ENCODE results near the gene HORMAD1.

The HORMAD1 gene

DNA sequence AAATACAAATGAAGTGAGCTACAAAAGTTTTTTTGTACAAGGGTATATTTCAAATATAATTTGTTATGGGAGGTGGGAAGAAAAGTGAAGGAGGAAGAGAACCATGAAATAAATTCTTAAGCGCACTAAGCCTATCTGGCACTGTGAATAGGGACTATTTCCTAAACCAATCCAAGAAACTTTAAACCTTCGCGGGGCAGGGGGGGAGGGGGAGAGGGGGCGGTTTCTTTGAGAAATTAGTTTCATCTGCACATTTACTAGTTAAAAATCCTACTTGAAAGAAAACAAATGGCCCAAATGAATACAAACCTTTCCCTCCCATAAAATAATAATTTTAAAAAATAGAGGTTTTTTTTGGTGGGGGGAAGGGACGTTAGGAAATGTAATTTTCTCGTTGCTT lies 24.1 kb downstream of the HORMAD1 start:
- DNase-seq (ENCODE audit: extremely low read depth, low read depth): no peak
- TF ChIP-seq, protein P1, sequence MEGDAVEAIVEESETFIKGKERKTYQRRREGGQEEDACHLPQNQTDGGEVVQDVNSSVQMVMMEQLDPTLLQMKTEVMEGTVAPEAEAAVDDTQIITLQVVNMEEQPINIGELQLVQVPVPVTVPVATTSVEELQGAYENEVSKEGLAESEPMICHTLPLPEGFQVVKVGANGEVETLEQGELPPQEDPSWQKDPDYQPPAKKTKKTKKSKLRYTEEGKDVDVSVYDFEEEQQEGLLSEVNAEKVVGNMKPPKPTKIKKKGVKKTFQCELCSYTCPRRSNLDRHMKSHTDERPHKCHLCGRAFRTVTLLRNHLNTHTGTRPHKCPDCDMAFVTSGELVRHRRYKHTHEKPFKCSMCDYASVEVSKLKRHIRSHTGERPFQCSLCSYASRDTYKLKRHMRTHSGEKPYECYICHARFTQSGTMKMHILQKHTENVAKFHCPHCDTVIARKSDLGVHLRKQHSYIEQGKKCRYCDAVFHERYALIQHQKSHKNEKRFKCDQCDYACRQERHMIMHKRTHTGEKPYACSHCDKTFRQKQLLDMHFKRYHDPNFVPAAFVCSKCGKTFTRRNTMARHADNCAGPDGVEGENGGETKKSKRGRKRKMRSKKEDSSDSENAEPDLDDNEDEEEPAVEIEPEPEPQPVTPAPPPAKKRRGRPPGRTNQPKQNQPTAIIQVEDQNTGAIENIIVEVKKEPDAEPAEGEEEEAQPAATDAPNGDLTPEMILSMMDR (IDR thresholded peaks at IDR 0.05; ENCODE audit: low read depth, low read length): no peak

DNA sequence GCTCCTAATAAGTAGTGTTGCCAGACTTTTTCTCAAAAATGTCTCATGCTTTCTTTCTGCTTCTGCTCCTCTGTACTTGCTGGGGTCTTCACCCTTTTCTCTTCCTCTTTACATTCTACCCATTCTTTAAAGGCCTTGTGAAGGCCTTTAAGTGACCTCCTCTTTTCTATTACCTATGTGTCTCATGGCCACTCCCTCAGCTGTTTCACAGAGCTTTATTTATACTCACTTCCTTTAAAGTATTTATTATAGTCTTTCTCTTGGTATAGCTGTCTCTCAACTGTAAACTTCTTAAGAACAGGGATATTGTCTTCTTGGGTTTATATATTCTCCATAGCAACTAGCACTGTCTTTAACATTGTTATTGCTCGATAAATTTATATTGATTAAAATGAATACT lies 24.5 kb downstream of the HORMAD1 start:
- TF ChIP-seq, protein P1 (IDR thresholded peaks at IDR 0.05; ENCODE audit: low read depth, low read length): no peak
- DNase-seq (ENCODE audit: extremely low read depth, low read depth): no peak

DNA sequence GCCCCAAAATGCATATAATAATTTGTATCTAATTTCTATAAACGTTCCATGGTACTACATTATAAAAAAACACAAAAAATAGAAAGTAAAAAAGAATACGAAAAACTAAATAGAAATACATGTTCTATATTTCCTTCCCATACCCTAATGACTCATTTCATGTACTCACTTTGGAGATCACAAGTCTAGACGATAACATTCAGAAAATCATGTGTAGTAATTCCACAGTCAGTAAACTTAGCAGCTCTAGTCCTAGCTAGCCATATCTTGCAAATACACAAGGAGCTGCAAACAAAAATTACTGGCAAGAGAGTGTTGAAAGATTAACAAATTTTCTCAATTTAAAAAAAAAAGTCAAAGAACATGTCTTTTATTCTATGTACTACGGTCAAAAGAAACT lies 25.1 kb downstream of the HORMAD1 start:
- TF ChIP-seq, protein P1 (IDR thresholded peaks at IDR 0.05; ENCODE audit: low read depth, low read length): no peak
- DNase-seq (ENCODE audit: extremely low read depth, low read depth): no peak

DNA sequence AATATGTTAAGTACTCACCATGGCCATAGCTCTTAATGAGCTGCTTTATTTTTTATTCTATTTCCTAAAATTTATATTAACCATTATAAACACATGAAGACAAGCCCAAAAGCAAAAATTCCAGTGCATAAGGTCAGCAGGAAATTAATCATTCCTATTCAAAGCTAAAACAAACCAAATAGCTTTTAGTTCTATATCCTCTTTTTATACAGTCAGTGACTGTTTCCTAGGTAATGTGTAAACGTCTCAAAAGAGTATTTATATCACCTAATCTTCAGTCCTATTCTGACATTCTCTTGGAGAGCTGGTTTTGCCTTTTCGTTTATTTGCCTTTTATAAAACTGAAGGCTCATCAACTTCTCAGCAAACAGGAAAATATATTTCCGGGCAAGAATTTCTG lies 28.0 kb downstream of the HORMAD1 start:
- TF ChIP-seq, protein P1 (IDR thresholded peaks at IDR 0.05; ENCODE audit: low read depth, low read length): no peak
- DNase-seq (ENCODE audit: extremely low read depth, low read depth): no peak

DNA sequence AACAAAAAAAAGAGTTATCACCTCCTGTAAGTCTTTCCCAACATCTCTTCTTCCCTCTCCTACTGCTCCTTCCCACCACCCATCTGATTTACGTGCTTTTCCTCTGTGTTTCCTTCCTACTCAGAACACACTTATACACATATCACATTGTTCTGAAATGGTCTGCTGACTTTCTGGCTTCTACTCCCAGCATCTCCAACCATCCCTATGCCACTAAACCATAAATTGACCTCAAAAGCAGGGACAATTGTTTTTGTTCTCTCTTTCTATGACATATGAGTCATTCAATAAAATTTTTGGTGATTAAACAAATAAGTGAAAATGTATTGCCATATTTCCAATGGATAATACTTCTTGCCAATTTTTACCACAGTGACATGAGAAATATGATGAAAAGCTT lies 31.9 kb downstream of the HORMAD1 start:
- DNase-seq (ENCODE audit: extremely low read depth, low read depth): no peak
- TF ChIP-seq, protein P1 (IDR thresholded peaks at IDR 0.05; ENCODE audit: low read depth, low read length): no peak

DNA sequence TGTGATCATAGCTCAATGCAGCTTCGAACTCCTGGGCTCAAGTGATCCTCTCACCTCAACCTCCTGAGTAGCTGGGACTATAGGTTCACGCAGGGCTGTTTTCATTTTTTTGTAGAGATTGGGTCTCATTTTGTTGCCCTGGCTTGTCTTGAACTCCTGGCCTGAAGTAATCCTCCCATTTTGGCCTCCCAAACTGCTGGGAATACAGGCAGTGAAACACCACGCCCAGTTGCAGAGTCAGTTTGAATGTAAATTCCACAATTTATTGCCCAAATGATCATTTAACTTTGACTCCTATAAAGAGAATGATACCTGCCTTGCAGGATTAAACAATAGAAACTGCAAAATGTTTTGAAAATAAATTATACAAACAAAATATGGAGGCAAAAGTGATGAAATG lies 34.4 kb downstream of the HORMAD1 start:
- DNase-seq (ENCODE audit: extremely low read depth, low read depth): no peak
- TF ChIP-seq, protein P1 (IDR thresholded peaks at IDR 0.05; ENCODE audit: low read depth, low read length): no peak

DNA sequence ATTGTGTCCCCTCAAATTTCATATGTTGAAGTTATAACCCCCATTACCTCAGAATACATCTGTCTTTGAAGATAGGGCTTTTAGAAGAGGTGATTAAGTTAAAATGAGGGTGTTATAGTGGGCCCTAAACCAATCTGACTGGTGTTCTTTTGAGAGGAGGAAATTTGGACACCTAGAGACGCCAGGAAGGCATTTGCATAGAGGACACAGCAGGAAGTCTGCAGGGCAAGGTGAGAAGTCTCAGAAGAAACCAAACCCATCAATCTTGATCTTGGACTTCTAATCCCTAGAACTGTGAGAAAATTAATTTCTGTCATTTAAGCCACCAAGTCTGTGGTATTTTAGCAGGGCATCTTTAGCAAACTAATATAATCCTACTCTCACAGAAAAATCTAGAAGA lies 36.8 kb downstream of the HORMAD1 start:
- TF ChIP-seq, protein P1 (IDR thresholded peaks at IDR 0.05; ENCODE audit: low read depth, low read length): no peak
- DNase-seq (ENCODE audit: extremely low read depth, low read depth): no peak

All from AG09319 (cell line).